Fibroblast of mammary gland (primary cell): ENCODE results near the gene CPEB1.
A peak's percentile ranks its signal among the peaks of the same experiment; 100 is the strongest.

Experiments
- DNase-seq: peaks from one replicate; pipeline ENCODE4 v3.0.0-alpha.2; 2010; ENCODE audit warnings: low read depth
- H3K4me3 ChIP-seq: 2 replicates; pipeline ENCODE4 v1.5.1; 2011; ENCODE audit warnings: low read depth, mild to moderate bottlenecking, low read length, moderate library complexity; ENCODE audit not compliant: control insufficient read depth
- CTCF ChIP-seq: conservative IDR thresholded peaks from 2 replicates; pipeline ENCODE4 v1.5.1; 2011; ENCODE audit warnings: low read depth, low read length, inconsistent platforms; ENCODE audit not compliant: control insufficient read depth, insufficient read depth

CPEB1 gene

GRCh38 chr15:82624438-82624837, 22.7 kb downstream of the CPEB1 start:
- no peak for DNase-seq
- H3K4me3 ChIP-seq: no peak overlapping the region
- TF ChIP-seq CTCF: no peak

GRCh38 chr15:82624008-82624407, 23.2 kb downstream of the CPEB1 start:
- no peak overlapping the region for H3K4me3 ChIP-seq
- TF ChIP-seq CTCF: no peak
- DNase-seq: no peak

GRCh38 chr15:82621970-82622369, 25.2 kb downstream of the CPEB1 start:
- TF ChIP-seq CTCF: peak; percentile 15

GRCh38 chr15:82613747-82614146, 33.4 kb downstream of the CPEB1 start:
- no peak for TF ChIP-seq CTCF
- no peak overlapping the region for H3K4me3 ChIP-seq
- no peak for DNase-seq

More at GRCh38 chr15:82621970-82622369, 25.2 kb downstream of the CPEB1 start:
- H3K4me3 ChIP-seq: no peak overlapping the region
- DNase-seq: no peak

GRCh38 chr15:82611348-82611747, 35.8 kb downstream of the CPEB1 start:
- no peak overlapping the region for H3K4me3 ChIP-seq
- no peak for TF ChIP-seq CTCF
- DNase-seq: no peak

GRCh38 chr15:82602195-82602594, 45.0 kb downstream of the CPEB1 start:
- no peak for DNase-seq
- H3K4me3 ChIP-seq: no peak overlapping the region
- no peak for TF ChIP-seq CTCF

- no peak for DNase-seq
- no peak overlapping the region for H3K4me3 ChIP-seq
These were observed 47.3 kb downstream of the CPEB1 start for GRCh38 chr15:82599862-82600261.

More at GRCh38 chr15:82599862-82600261, 47.3 kb downstream of the CPEB1 start:
- no peak for TF ChIP-seq CTCF
